Activated naive CD4-positive, alpha-beta T cell treated with anti-CD3 and anti-CD28 coated beads for 36 hours (primary cell): ENCODE results near the gene LRRC71. TPM values are rescaled to one million over a fixed set of nuclear protein-coding genes. Genes with fewer than 3 reads are reported as not detected.

Experiments used
- CTCF ChIA-PET: fragments of 350-600 bp; sonication (Branson Sonifier 250); formaldehyde crosslinking; loops from one replicate; lab custom pipeline; 2021; ENCODE audit warnings: antibody characterized with exemption; lab: Charles Lee
- DNase-seq: peaks from one replicate; pipeline ENCODE4 v3.0.0-alpha.2; 2020
- H3K27ac Mint-ChIP-seq: one replicate; pipeline ENCODE4 v1.8.0; 2021; ENCODE audit warnings: mild to moderate bottlenecking, mixed read lengths
- H3K27me3 Mint-ChIP-seq: one replicate; pipeline ENCODE4 v1.8.0; 2021; ENCODE audit warnings: low read depth, mixed read lengths
- H3K36me3 Mint-ChIP-seq: one replicate; pipeline ENCODE4 v1.8.0; 2021; ENCODE audit warnings: low read depth, mixed read lengths
- H3K4me1 Mint-ChIP-seq: one replicate; pipeline ENCODE4 v1.8.0; 2021; ENCODE audit warnings: low read depth, mixed read lengths
- H3K4me3 Mint-ChIP-seq: one replicate; pipeline ENCODE4 v1.8.0; 2021; ENCODE audit warnings: mild to moderate bottlenecking, moderate library complexity, mixed read lengths
- H3K9me3 Mint-ChIP-seq: one replicate; pipeline ENCODE4 v1.8.0; 2021; ENCODE audit warnings: mixed read lengths
- intact Hi-C: fragments of 100-400 bp; cut with micrococcal nuclease; formaldehyde crosslinking; loops from one replicate; pipeline ENCODE4 v1.15.1; 2023
- microRNA-seq: library from miRNA; unstranded; fragments of <30 nt; microRNA quantifications from one replicate; pipeline ENCODE4 v1.2.0, GENCODE V29; 2022; ENCODE audit warnings: borderline microRNAs expressed, borderline replicate concordance
- total RNA-seq, 2 experiments: library from RNA; stranded (reverse); gene quantifications; one replicate each; pipeline ENCODE4 v1.2.3, GENCODE V29; 2021

The LRRC71 gene
- total RNA-seq, 2 experiments from 2014 or later: not detected

DNA sequence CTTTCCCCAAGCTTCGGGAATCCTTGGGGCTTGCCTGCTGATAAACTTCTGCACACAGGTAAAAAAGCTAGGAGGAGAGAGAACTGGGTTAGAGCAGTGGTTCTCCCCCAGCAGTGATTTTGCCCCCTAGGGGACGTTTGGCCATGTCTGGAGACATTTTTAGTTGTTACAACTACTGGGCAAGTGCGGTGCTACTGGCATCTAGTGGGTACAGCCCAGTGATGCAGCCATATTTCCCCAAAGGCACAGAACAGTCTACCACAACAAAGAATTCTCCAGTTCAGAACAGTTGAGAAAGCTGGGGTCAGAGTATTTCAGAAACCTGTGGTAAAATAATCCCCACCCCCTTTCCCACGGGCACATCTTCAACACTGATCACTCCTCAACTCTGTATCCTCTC, 41.3 kb downstream of the LRRC71 start:
- peak; percentile 63 for DNase-seq
- intact Hi-C loops: loop anchor here (1.0 to 5.0 kb wide), 3 partner anchors 49 to 194 kb away; partner anchors contain the start of gene PRCC
- H3K9me3 Mint-ChIP-seq: no peaks in the 10 kb centered on the region
- no peaks in the 10 kb centered on the region for H3K27me3 Mint-ChIP-seq
- H3K4me1 Mint-ChIP-seq: peaks cover 27% of the 10 kb centered on the region
- CTCF ChIA-PET: interaction anchor here (1.0 to 1.9 kb wide), 2 partner anchors 18 to 70 kb away, joined by 3 to 14 read pairs; partner anchors contain the start of gene PEAR1
- H3K36me3 Mint-ChIP-seq: no peaks in the 10 kb centered on the region
- no peak overlapping the region for H3K4me3 Mint-ChIP-seq
- no peak overlapping the region for H3K27ac Mint-ChIP-seq

- Mint-ChIP-seq H3K4me1 (peaks cover 27% of the 10 kb centered on the region), H3K27me3 (no peaks in the 10 kb centered on the region), H3K4me3 (peak overlapping the region; percentile 65), H3K27ac (peak overlapping the region; percentile 66), H3K9me3 (no peaks in the 10 kb centered on the region), H3K36me3 (no peaks in the 10 kb centered on the region)
- CTCF ChIA-PET: interaction anchor here (1.2 to 1.4 kb wide), 3 partner anchors 14 to 127 kb away, joined by 3 read pairs; no protein-coding TSS in a partner anchor
- DNase-seq: peak; percentile 69
- intact Hi-C loops: loop anchor here (5.0 kb wide), 1 partner anchor 51 kb away; no protein-coding TSS in a partner anchor
Observed at GRCh38 chr1:156963621-156964020, 43.2 kb downstream of the LRRC71 start.

GRCh38 chr1:156964441-156964840, 44.0 kb downstream of the LRRC71 start:
- H3K27me3 Mint-ChIP-seq: no peaks in the 10 kb centered on the region
- no peak overlapping the region for H3K4me3 Mint-ChIP-seq
- CTCF ChIA-PET: interaction anchor here (1.3 kb wide), 1 partner anchor 126 kb away, joined by 3 read pairs; no protein-coding TSS in a partner anchor
- intact Hi-C loops: loop anchor here (5.0 kb wide), 1 partner anchor 52 kb away; no protein-coding TSS in a partner anchor
- H3K27ac Mint-ChIP-seq: no peak overlapping the region
- H3K4me1 Mint-ChIP-seq: peaks cover 27% of the 10 kb centered on the region
- H3K36me3 Mint-ChIP-seq: no peaks in the 10 kb centered on the region
- no peaks in the 10 kb centered on the region for H3K9me3 Mint-ChIP-seq
- DNase-seq: no peak

DNA sequence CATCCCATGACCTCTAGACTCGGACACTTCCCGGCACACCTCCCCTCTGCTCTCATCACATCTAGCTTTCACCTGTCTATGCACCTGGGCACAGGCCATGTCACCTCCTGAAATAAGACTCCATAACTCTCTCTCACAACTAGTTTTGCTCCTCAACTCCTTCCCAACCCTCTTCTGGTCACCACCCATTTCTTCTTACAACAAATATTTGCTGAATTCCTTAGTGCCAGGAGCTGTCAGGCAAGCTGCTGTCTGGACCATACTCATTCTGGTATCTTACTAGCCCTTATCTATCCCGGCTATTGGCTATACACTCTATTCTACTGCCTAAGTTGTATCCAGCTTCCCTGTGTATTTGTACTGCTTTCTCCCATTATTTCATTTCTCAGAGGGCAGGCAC, 49.1 kb downstream of the LRRC71 start:
- Mint-ChIP-seq H3K27ac (no peak overlapping the region), H3K4me3 (no peak overlapping the region), H3K36me3 (no peaks in the 10 kb centered on the region), H3K9me3 (no peaks in the 10 kb centered on the region), H3K27me3 (no peaks in the 10 kb centered on the region), H3K4me1 (no peaks in the 10 kb centered on the region)
- CTCF ChIA-PET: interaction anchor here (0.9 kb wide), 1 partner anchor 309 kb away, joined by 3 read pairs; no protein-coding TSS in a partner anchor
- no peak for DNase-seq
- intact Hi-C loops: no loop called here

DNA sequence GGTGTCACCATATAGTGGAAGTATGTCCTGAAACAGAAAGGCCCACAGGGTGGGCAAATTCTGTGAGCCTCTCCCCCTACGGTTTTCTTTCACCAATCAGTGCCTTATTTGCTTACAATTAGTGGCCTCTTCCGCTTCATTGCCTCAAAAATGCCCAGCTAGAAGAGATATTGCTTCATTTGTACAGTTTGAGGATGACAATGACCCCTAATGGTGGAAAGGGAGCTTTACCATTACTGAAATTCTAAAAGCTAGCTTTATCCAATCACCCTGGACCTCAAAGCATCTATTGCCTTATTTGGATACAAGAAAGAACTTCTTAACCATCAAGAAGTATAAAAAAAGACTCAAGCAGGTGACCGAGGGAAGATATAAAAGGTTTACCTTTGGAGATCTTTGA, 49.6 kb downstream of the LRRC71 start:
- CTCF ChIA-PET: interaction anchor here (0.9 to 1.2 kb wide), 2 partner anchors 11 to 309 kb away, joined by 3 to 6 read pairs; no protein-coding TSS in a partner anchor
- no peak overlapping the region for H3K27ac Mint-ChIP-seq
- no peak for DNase-seq
- H3K4me1 Mint-ChIP-seq: no peaks in the 10 kb centered on the region
- no peak overlapping the region for H3K4me3 Mint-ChIP-seq
- no peaks in the 10 kb centered on the region for H3K36me3 Mint-ChIP-seq
- H3K9me3 Mint-ChIP-seq: no peaks in the 10 kb centered on the region
- no peaks in the 10 kb centered on the region for H3K27me3 Mint-ChIP-seq
- intact Hi-C loops: no loop called here

DNA sequence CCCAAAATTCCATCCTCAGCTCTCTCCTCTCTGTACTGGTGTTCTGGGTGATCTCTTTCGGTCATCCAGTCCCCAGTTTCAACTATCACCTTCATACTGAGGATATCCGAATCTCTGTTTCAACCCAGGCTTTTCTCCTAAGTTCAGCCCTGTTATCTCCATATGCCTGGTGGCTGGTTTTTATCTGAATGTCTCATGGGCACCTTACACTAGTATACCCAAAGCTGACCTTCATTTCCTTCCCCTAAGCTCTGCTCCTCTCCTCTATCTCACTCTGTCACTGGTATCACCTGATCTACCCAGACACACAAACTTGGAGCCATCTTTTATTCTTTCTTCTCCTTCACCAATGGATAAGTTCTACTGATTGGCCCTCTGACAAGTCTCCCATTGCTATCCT, 53.0 kb downstream of the LRRC71 start:
- H3K4me3 Mint-ChIP-seq: no peak overlapping the region
- no peak for DNase-seq
- CTCF ChIA-PET: no interaction called here
- H3K36me3 Mint-ChIP-seq: no peaks in the 10 kb centered on the region
- H3K4me1 Mint-ChIP-seq: no peaks in the 10 kb centered on the region
- H3K9me3 Mint-ChIP-seq: no peaks in the 10 kb centered on the region
- H3K27me3 Mint-ChIP-seq: no peaks in the 10 kb centered on the region
- intact Hi-C loops: no loop called here
- H3K27ac Mint-ChIP-seq: no peak overlapping the region

DNA sequence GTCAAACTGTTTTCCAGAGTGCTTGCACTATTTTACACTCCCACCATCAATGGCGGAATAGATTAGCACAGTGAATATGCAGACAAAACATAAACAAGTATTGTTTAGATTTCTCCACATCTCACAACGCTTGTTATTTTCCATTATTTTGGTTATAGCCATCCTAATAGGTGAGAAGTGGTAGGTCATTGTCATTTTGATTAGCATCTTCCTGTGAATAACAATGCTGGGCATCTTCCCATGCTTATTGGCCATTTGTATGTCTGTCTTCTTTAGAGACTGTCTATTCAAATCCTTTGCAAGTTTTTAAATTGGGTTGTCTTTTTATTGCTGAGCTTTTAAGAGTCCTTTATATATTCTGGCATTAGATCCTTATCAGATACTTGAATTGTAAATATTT, 54.7 kb downstream of the LRRC71 start:
- no peak for DNase-seq
- H3K27me3 Mint-ChIP-seq: no peaks in the 10 kb centered on the region

GRCh38 chr1:156980551-156980950, 60.1 kb downstream of the LRRC71 start:
- Mint-ChIP-seq H3K4me3 (no peak overlapping the region), H3K4me1 (no peaks in the 10 kb centered on the region), H3K9me3 (no peaks in the 10 kb centered on the region), H3K27me3 (no peaks in the 10 kb centered on the region), H3K27ac (no peak overlapping the region), H3K36me3 (no peaks in the 10 kb centered on the region)
- DNase-seq: no peak
- CTCF ChIA-PET: interaction anchor here (1.1 kb wide), 2 partner anchors 19 to 93 kb away, joined by 3 read pairs; no protein-coding TSS in a partner anchor
- intact Hi-C loops: no loop called here

More for the DNA sequence above, 54.7 kb downstream of the LRRC71 start:
- no peaks in the 10 kb centered on the region for H3K36me3 Mint-ChIP-seq
- no peak overlapping the region for H3K4me3 Mint-ChIP-seq
- CTCF ChIA-PET: interaction anchor here (0.6 kb wide), 1 partner anchor 308 kb away, joined by 3 read pairs; no protein-coding TSS in a partner anchor
- no peaks in the 10 kb centered on the region for H3K4me1 Mint-ChIP-seq
- H3K27ac Mint-ChIP-seq: no peak overlapping the region
- intact Hi-C loops: no loop called here
- no peaks in the 10 kb centered on the region for H3K9me3 Mint-ChIP-seq

Small RNA genes lying within 50 kb of the gene (microRNA-seq; reads per million reads assigned to microRNA genes)
- gene MIR765: not detected

Other genes with a start within 250 kb of the LRRC71 start
- gene NES, start 243.2 kb upstream of the LRRC71 start, total RNA-seq: not detected
- gene CRABP2, start 215.0 kb upstream of the LRRC71 start, total RNA-seq: under 1 TPM; 0.45 to 0.72 TPM
- 10 to 100 TPM; 35.3 to 35.5 TPM for gene METTL25B, start 192.2 kb upstream of the LRRC71 start, total RNA-seq
- gene ISG20L2, start 191.9 kb upstream of the LRRC71 start, total RNA-seq: 10 to 100 TPM; 24.8 to 28.7 TPM
- gene MRPL24, start 179.5 kb upstream of the LRRC71 start, total RNA-seq: 100 to 1,000 TPM in 1 of 2 experiments, 10 to 100 TPM in 1; 91.1 to 114 TPM
- gene HDGF, start 169.0 kb upstream of the LRRC71 start, total RNA-seq: 100 to 1,000 TPM; 282 to 283 TPM
- gene PRCC, start 153.1 kb upstream of the LRRC71 start, total RNA-seq: 10 to 100 TPM; 55.2 to 55.8 TPM
- 100 to 1,000 TPM; 134 to 138 TPM for gene SH2D2A, start 103.8 kb upstream of the LRRC71 start, total RNA-seq
- not detected for gene INSRR, start 61.5 kb upstream of the LRRC71 start, total RNA-seq
- gene NTRK1, start 59.8 kb upstream of the LRRC71 start, total RNA-seq: under 1 TPM in 1 of 2 experiments, not detected in 1; 0.67 TPM
- not detected for gene PEAR1, start 26.9 kb upstream of the LRRC71 start, total RNA-seq
- 1 to 10 TPM; 3.2 to 3.4 TPM for gene ARHGEF11, start 125.1 kb downstream of the LRRC71 start, total RNA-seq
- not detected for gene ETV3L, start 179.2 kb downstream of the LRRC71 start, total RNA-seq
- gene ETV3, start 217.8 kb downstream of the LRRC71 start, total RNA-seq: 10 to 100 TPM; 23.2 to 23.3 TPM